ENCODE results near the gene CLIC3.

CLIC3 gene

GRCh38 chr9:136952321-136952850 is 44.0 kb downstream of the CLIC3 start:
- H3K27ac ChIP-seq (ENCODE audit: low read length), result no peak overlapping the region
- no peak for DNase-seq (ENCODE audit: low read depth, low spot score)
- H3K9me3 ChIP-seq (ENCODE audit: control insufficient read depth, insufficient read depth, low read length), result no peaks in the 10 kb centered on the region
- H3K36me3 ChIP-seq (ENCODE audit: control insufficient read depth, insufficient read depth, low read length), result no peaks in the 10 kb centered on the region; the same call in 1 of the 2 replicates
- no CpG with 5 or more reads among the region's 15 CpGs for WGBS (ENCODE audit: insufficient coverage, insufficient read length)
- H3K4me3 ChIP-seq (ENCODE audit: low read length), result no peak overlapping the region
- no peaks in the 10 kb centered on the region; the same call in 1 of the 2 replicates for H3K4me1 ChIP-seq (ENCODE audit: control insufficient read depth, insufficient read depth, low read length)
- no peaks in the 10 kb centered on the region for H3K27me3 ChIP-seq (ENCODE audit: control insufficient read depth, insufficient read depth, low read length)

GRCh38 chr9:136951541-136952320 is 44.6 kb downstream of the CLIC3 start, which contains the start of gene LCN12:
Gene LCN12, plus strand, starts transcription at chr9:136952273. Its CDS starts 55 bp downstream, at chr9:136952328.
- H3K36me3 ChIP-seq (ENCODE audit: control insufficient read depth, insufficient read depth, low read length), result no peaks in the 10 kb centered on the region; the same call in 1 of the 2 replicates
- no peaks in the 10 kb centered on the region for H3K9me3 ChIP-seq (ENCODE audit: control insufficient read depth, insufficient read depth, low read length)
- H3K4me1 ChIP-seq (ENCODE audit: control insufficient read depth, insufficient read depth, low read length), result no peaks in the 10 kb centered on the region; the same call in 1 of the 2 replicates
- no CpG with 5 or more reads among the region's 14 CpGs for WGBS (ENCODE audit: insufficient coverage, insufficient read length)
- H3K27me3 ChIP-seq (ENCODE audit: control insufficient read depth, insufficient read depth, low read length), result no peaks in the 10 kb centered on the region
- no peak within 1 kb of the TSS for H3K27ac ChIP-seq (ENCODE audit: low read length)
- no peak for DNase-seq (ENCODE audit: low read depth, low spot score)
- H3K4me3 ChIP-seq (ENCODE audit: low read length), result no peak within 1 kb of the TSS

GRCh38 chr9:136950656-136951276 is 45.6 kb downstream of the CLIC3 start:
- Histone ChIP-seq H3K9me3 (ENCODE audit: control insufficient read depth, insufficient read depth, low read length) (no peaks in the 10 kb centered on the region), H3K27ac (ENCODE audit: low read length) (no peak overlapping the region), H3K27me3 (ENCODE audit: control insufficient read depth, insufficient read depth, low read length) (no peaks in the 10 kb centered on the region), H3K4me1 (ENCODE audit: control insufficient read depth, insufficient read depth, low read length) (no peaks in the 10 kb centered on the region; the same call in 1 of the 2 replicates), H3K4me3 (ENCODE audit: low read length) (no peak overlapping the region), H3K36me3 (ENCODE audit: control insufficient read depth, insufficient read depth, low read length) (no peaks in the 10 kb centered on the region; the same call in 1 of the 2 replicates)
- WGBS (ENCODE audit: insufficient coverage, insufficient read length), result no CpG with 5 or more reads among the region's 9 CpGs
- no peak for DNase-seq (ENCODE audit: low read depth, low spot score)

- peaks cover under 1% of the 10 kb centered on the region; the same call in 1 of the 2 replicates for H3K4me1 ChIP-seq (ENCODE audit: control insufficient read depth, insufficient read depth, low read length)
- H3K27ac ChIP-seq (ENCODE audit: low read length), result no peak overlapping the region
- WGBS (ENCODE audit: insufficient coverage, insufficient read length), result no CpG with 5 or more reads among the region's 63 CpGs
- no peaks in the 10 kb centered on the region; the same call in 1 of the 2 replicates for H3K36me3 ChIP-seq (ENCODE audit: control insufficient read depth, insufficient read depth, low read length)
- no peaks in the 10 kb centered on the region for H3K9me3 ChIP-seq (ENCODE audit: control insufficient read depth, insufficient read depth, low read length)
- H3K4me3 ChIP-seq (ENCODE audit: low read length), result peak overlapping the region; percentile 59
- peak; percentile 85 for DNase-seq (ENCODE audit: low read depth, low spot score)
- H3K27me3 ChIP-seq (ENCODE audit: control insufficient read depth, insufficient read depth, low read length), result no peaks in the 10 kb centered on the region
Observed at GRCh38 chr9:136949817-136950655, 46.3 kb downstream of the CLIC3 start.

GRCh38 chr9:136949239-136949816 is 47.0 kb downstream of the CLIC3 start:
- peaks cover 3% of the 10 kb centered on the region; the same call in 1 of the 2 replicates for H3K4me1 ChIP-seq (ENCODE audit: control insufficient read depth, insufficient read depth, low read length)
- H3K36me3 ChIP-seq (ENCODE audit: control insufficient read depth, insufficient read depth, low read length), result no peaks in the 10 kb centered on the region
- no peak overlapping the region for H3K27ac ChIP-seq (ENCODE audit: low read length)
- no CpG with 5 or more reads among the region's 22 CpGs for WGBS (ENCODE audit: insufficient coverage, insufficient read length)
- peak overlapping the region; percentile 59; the same call in 1 of the 2 replicates for H3K4me3 ChIP-seq (ENCODE audit: low read length)
- H3K27me3 ChIP-seq (ENCODE audit: control insufficient read depth, insufficient read depth, low read length), result no peaks in the 10 kb centered on the region
- DNase-seq (ENCODE audit: low read depth, low spot score), result no peak
- H3K9me3 ChIP-seq (ENCODE audit: control insufficient read depth, insufficient read depth, low read length), result no peaks in the 10 kb centered on the region

- no peaks in the 10 kb centered on the region for H3K36me3 ChIP-seq (ENCODE audit: control insufficient read depth, insufficient read depth, low read length)
- peaks cover 5% of the 10 kb centered on the region; the same call in 1 of the 2 replicates for H3K4me1 ChIP-seq (ENCODE audit: control insufficient read depth, insufficient read depth, low read length)
- no peak overlapping the region for H3K4me3 ChIP-seq (ENCODE audit: low read length)
- peak; percentile 35 for DNase-seq (ENCODE audit: low read depth, low spot score)
- H3K9me3 ChIP-seq (ENCODE audit: control insufficient read depth, insufficient read depth, low read length), result no peaks in the 10 kb centered on the region
- WGBS (ENCODE audit: insufficient coverage, insufficient read length), result no CpG with 5 or more reads among the region's 15 CpGs
- no peak overlapping the region for H3K27ac ChIP-seq (ENCODE audit: low read length)
- H3K27me3 ChIP-seq (ENCODE audit: control insufficient read depth, insufficient read depth, low read length), result no peaks in the 10 kb centered on the region
Observed at GRCh38 chr9:136947955-136948510, 48.3 kb downstream of the CLIC3 start.

- H3K27me3 ChIP-seq (ENCODE audit: control insufficient read depth, insufficient read depth, low read length), result no peaks in the 10 kb centered on the region
- no peak for DNase-seq (ENCODE audit: low read depth, low spot score)
- H3K27ac ChIP-seq (ENCODE audit: low read length), result no peak overlapping the region
- H3K36me3 ChIP-seq (ENCODE audit: control insufficient read depth, insufficient read depth, low read length), result peaks cover 3% of the 10 kb centered on the region; the same call in 1 of the 2 replicates
- no CpG with 5 or more reads among the region's 26 CpGs for WGBS (ENCODE audit: insufficient coverage, insufficient read length)
- H3K4me3 ChIP-seq (ENCODE audit: low read length), result no peak overlapping the region
- H3K9me3 ChIP-seq (ENCODE audit: control insufficient read depth, insufficient read depth, low read length), result no peaks in the 10 kb centered on the region
- peaks cover 5% of the 10 kb centered on the region; the same call in 1 of the 2 replicates for H3K4me1 ChIP-seq (ENCODE audit: control insufficient read depth, insufficient read depth, low read length)
Observed at GRCh38 chr9:136947028-136947891, 49.1 kb downstream of the CLIC3 start.

- Histone ChIP-seq H3K4me1 (ENCODE audit: control insufficient read depth, insufficient read depth, low read length) (peaks cover 5% of the 10 kb centered on the region; the same call in 1 of the 2 replicates), H3K9me3 (ENCODE audit: control insufficient read depth, insufficient read depth, low read length) (no peaks in the 10 kb centered on the region)
- WGBS (ENCODE audit: insufficient coverage, insufficient read length), result no CpG with 5 or more reads among the region's 27 CpGs
Observed at GRCh38 chr9:136946228-136947027, 49.9 kb downstream of the CLIC3 start.

More at GRCh38 chr9:136946228-136947027, 49.9 kb downstream of the CLIC3 start:
- no peak overlapping the region for H3K27ac ChIP-seq (ENCODE audit: low read length)
- DNase-seq (ENCODE audit: low read depth, low spot score), result no peak
- H3K4me3 ChIP-seq (ENCODE audit: low read length), result no peak overlapping the region
- peaks cover 10% of the 10 kb centered on the region for H3K36me3 ChIP-seq (ENCODE audit: control insufficient read depth, insufficient read depth, low read length)
- H3K27me3 ChIP-seq (ENCODE audit: control insufficient read depth, insufficient read depth, low read length), result no peaks in the 10 kb centered on the region

Data from iPS DF 6.9 (cell line).